Left renal pelvis (tissue), 4 donors: ENCODE results near the gene EFL1. TPM values are rescaled to one million over a fixed set of nuclear protein-coding genes. Genes with fewer than 3 reads are reported as not detected.

Experiments
- DNase-seq, 4 donors: peaks; one replicate each; pipeline ENCODE4 v3.0.0-alpha.2; 2013; ENCODE audit warnings: low read depth in 4 of 4, low spot score in 3 of 4
- polyA plus RNA-seq, 4 donors: library from polyadenylated mRNA; unstranded; fragments of 120-200 nt; gene quantifications; one replicate each; pipeline ENCODE4 v1.2.1, GENCODE V29; 2013; ENCODE audit not compliant: insufficient read length in 4 of 4

Gene EFL1
- polyA plus RNA-seq, 4 donors, result 12.6 to 25.0 (median 21.6) TPM

DNA sequence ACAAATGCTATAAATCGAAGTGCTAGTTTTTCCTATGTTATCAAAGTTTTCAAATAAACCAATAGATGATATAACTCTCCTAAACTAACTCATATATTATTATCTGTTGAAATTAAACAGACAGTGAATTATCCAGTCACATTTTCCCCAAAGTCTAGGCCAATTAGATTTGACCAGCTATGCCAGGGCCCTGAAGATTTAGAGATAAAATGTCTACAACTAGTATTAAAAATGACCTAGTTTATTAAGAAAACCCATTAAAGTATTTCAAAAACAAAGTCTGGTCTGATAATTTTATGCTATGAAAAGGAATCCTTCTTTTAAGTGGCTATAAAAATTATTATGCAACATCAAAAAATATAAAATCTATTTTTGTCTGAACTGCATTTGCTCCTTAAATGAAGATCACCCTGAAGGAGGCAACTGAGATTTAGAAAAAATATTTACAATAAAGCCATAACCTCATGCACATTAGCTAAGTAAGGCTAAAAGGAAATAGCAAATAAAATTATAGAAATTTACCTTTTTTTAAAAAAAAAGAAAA, 133.3 kb downstream of the EFL1 start:
- no peak for DNase-seq

DNA sequence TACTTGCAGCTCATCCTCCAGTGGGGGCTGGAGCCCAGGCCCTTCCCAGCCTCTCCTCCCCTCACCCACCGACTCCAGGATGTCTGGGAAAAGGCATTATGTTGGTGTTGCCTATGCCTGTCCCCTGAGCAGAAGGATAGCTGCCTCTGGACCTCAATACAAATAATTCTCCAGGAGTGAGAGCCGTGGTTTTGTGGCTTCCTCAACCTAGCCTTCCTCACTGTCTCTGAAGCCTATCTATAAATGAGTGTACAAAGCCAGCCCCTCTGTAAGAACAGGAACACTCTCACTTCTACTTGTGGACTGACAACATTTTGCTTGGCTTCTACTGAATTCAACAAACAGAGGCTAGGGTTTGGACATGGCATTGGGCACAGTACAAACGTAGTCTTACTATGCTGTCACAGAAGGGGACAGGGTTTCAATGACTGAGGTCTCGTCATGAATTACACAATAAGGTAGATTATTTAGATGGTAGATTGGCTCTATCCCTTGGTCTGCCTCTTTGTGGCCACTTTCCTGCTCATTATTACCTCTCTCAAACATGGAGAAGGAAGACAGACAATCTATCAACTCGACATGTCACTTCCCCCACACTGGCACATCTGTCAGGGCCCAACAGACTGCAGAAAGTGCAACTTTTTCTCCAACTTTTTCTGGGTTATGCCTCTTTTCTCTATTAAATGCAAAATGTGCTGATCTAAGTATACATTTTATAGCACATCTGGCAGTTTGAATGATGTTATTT, 134.0 kb downstream of the EFL1 start:
- no peak for DNase-seq

DNA sequence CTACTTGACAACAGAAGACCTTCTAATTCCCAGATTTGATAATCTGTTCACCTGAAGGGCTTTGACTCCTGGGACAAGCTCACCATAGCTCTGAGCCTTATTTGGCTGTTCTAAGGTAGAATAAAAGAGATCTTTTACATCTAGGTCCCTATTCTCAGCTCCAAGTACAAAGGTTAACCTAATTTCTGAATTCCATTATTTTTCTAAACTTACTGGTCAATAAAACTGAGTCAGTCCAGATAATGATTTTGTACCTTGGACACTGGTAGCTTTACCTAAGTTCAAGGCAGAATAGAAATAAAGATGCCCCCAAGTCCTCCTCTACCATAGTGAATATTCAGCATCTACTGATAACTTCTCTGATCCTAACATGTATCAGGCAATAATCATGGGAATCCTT, 135.0 kb downstream of the EFL1 start:
- no peak for DNase-seq

DNA sequence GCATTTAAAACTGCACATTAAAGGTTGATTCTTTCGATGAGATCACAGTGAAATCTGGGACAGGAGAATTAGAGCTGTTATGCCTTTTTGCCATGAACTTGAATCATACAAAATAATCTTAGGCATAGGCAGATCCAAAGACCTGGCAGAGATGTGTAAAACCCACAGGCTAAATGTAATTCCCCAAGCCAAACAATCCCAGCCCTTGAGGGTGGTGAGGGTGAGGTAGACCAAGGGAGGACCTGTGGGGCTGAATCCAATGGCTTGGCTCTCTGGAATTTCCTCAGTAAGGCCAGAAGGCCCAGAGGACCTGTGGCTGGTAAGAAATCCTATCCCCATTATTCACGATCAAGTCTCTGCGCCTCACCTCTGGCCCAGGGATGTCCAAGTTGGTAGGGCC, 136.2 kb downstream of the EFL1 start:
- no peak for DNase-seq

DNA sequence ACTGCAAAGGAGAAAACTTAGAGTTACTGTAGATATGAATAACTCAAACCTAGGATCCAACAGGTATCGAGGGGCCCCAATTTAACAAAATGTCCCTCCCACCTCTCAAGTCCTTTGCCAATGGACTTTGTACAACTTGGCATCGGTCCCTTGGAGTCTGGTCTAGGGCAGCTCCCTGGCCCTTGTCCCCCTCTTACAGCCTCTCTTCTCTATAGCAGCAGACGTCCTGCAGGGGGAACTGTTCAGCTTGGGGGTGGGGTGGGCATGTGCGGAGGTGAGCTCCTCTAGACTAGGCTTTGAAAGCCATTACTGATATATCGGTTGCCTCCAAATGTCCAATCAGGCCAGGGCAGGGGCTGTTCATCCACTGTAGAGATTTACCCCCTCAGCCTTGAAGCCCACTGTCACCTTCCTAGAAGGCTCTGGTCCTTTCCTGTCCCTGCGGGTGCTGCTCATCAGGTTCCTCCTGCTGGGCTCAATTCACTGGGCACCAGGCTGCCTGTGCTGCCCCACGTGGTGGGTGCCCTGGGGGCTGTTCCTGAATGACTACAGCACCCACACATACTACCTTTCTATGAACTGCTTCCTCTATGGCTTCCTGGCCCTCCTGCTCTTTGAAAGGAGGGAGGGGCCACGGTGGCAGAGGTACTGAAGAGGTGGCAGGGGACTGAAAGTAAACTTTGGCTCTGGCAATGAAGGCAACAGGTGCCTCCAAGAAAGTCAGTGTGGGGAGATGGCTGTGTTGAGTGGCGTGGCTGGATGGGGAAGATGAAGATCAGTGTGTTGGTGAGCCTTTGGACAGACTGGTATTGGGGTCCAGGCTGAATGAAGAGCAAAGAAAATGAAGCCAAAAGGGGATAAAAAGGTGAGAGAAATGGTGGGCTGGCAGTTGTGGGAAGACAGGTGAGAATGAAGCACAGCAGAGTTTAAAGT, 137.9 kb downstream of the EFL1 start:
- DNase-seq, result no peak

DNA sequence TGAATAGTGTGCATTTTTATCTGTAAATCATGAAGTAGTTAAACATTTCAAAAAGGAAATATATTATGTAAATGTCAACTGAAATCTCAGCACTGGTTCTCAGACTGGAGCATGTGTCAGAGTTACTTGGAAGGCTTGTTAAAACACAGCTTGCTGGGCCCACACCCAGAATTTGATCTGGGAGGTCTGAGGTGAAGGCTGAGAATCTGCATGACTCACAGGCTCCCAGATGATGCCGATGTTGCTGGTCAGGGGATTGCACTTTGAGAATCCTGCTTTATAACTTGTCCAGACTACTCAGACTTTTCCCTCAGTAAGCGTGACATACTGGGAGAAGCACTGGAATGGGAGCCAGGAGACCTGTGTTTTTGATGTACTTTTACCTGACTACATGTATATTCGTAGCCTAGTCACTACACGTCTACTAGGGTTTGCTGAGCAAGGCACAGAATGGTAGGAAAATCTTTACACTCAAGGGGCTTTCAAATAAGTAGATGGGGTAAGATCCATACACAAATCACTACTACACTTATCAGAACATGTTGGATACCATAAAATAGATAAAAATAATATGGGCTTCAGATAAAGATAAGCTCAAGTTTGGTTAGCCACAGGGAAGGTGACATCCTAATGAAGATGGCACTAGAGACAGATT, 139.7 kb downstream of the EFL1 start:
- no peak for DNase-seq

DNA sequence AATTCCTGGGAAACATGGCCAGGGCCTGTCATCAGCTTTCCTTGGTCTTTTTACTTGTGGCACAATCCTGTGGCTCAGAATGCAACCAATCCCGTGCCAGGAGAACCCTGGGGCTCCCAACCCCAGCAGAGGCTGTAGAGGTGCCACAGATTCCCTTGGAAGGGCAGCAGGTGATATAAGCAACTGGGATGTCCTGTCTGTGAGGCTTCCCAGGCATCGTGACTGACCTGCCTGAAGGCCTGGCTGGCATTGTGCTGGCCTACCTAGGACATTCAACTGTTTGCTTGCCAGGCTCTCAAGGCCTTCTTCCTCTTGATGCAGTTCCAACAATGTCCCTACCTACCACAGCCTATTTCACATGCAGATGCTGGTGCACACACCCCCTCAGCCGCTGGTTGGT, 144.5 kb downstream of the EFL1 start:
- no peak for DNase-seq

DNA sequence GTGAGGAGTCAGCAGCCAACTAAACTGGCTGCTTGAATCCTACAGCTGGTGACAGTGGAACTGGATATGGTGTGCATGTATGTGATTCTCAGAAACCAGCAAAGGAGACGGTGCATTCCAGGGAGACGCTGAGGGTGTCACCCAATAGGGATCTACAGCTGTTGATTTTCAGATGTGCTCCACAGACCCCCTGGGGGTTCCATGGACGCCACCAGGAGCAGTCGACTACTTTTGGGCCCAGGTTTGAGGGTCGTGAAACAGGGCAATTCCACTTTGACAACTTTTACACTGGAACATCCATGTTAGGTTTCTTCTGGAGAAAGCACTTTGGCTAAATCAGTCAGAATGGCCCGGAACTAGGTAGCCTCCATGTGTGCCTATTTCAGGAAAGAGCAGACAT, 145.2 kb downstream of the EFL1 start:
- no peak for DNase-seq

DNA sequence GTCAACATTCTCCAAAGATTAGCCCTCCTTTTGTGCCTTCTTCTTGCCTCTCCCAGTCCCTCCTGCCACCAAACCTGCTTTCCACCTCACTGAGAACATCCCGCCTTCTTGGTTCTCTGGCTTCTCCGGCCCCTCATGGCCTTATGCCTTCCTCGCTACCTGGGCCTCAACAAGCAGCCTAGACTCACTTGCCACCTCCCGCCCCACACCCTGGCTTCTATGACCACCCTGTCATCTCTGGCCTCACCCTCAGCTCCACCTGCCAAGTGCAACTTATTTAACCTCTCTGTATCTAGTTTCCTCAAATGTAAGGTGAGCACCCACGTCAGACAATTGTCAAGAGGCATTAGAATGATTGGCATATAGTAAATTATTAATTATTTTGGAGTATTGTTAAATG, 147.9 kb downstream of the EFL1 start:
- no peak for DNase-seq

DNA sequence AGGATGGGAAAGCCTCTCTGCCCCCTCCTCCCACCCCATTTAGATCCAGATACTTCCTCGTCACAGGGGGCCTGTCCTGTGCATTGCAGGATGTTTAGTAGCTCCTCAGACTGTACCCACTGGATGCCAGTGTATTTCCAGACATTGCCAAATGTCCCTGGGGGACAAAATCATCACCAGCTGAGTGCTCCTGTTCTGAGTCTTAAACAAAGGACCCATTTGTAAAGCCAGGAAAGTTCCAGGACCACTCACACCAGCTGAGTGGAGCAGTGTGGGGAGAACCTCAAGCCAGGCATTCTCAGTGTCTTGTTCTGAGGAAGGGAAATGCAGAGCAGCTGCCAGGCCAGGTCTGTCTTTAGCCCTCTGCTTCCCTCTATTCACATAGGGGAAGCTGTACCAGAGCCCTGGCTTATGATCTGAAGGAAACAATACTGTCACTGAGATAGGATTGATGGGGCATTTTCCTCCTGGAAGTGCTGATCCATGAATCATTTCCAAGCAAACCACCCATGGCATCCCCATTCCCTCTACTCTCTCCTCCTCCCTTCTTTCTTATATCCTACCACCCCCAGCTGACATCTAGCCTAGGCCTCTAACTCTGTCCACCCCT, 149.3 kb downstream of the EFL1 start:
- DNase-seq, result no peak

DNA sequence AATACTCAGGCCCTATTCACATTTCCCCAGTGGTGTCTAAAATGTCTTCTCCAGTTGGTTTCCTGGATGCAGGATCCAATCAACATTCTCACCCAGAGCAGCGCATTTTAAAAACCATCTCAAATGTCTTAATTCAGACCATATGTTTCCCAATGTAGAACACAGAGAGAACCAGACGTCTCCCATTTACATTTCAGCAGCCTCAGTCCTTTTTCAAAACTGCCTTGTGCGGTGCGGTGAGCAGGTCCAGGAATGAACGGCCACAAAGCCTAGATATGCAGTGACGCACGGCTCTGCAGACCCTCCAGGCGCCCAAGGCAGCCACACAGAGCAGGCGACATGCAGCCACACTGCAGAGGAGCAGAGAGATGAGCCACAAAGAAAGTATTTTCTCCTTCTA, 150.6 kb downstream of the EFL1 start:
- DNase-seq, result no peak

DNA sequence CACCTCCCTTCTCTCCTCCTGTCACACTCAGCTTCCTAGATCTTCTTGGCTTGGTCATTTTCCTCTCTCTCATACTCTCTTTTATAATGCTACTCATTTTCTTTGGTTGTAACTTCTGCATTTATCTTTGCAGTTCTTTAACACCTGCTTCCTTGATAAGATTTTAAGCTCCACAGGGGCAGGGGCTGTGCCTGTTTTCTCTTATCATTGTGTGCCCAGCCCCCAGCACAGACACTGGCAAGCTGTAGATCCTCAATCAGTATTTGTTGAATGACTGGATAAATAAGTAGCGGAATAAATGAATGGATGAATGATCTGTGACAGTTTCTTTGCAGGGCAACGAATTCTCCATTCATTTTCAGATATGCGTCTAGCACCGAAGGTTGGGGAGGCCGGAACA, 152.4 kb downstream of the EFL1 start:
- no peak for DNase-seq

DNA sequence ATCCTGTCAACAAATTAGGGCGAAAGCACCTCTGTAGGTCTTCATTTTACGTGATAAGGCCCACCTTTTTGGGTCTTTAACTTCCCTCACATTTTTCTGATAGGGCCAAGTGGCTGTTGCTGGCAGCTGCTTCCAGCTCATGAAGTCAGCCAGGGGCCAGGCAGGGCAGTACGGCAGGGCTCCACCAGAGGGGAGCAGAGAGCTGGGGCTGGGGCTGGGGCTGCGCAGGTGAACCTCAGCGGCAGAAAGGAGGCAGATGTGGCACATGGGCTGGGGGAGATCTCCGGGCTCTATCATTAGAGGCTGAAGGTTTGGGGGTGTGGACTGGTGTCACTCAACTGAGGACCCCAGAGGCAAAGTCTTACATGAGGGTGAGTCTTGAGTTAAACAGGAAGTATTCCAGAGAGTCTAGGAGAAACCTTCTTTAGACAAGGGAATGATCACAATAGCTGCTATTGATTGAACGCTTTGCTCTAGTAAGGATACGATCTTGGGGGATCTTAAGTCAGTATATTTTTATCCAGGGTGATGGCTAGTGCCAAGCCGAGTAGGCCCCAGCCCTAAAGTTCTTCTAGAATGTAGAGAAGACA, 153.9 kb downstream of the EFL1 start:
- no peak for DNase-seq

DNA sequence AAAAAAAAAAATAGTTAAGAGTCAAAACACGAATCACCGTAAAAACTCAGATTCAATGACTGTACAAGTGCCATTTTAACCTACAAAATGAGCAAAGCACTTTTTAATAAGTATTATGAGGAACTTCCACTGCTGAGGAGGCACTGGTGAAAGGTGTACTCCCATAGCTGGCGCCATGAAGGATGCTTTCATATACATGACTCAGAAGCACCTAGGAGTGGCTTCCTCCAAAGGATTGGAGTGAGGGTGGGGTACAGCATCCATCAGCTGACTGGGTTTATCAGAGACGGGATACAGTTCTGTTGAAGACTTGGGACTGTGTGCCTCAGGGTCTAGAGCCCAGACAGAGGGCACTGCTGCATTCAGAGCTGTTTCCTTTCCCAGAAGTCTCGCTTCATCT, 155.9 kb downstream of the EFL1 start:
- DNase-seq, result no peak

DNA sequence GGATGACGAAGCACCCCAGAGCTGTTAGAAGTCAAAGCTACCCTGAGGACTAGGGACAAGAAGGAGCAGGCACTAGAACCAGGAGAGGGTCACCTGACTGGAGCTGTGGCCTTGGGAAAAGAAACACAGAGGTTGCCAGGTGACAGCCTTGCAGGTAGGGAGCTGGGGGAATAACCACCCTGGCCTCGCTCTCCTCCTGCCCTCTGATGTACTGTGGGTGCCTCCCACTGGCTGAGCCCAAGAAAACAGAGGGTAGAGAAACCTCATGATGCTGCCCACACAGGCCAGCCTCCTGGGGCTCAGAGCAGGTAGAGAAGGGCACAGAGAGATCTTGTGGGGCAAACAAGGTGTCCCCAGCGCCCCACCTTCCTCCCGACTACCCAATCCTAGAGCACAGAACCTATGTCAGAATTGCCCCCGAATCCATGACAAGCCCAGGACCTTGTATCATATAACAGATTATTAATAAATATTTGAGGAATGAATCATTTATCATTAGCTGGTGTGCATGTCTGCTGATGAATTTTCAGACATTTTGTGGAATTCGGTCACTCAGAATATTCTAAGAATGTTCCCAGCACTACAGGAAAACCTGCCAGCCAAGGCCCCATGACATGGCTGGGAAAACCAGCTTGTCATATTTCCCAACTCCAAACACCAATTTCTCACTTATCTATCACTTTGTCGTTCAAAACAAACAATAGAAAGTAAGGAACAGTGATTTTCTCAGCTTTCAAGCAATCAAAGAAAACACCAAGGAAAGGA, 156.9 kb downstream of the EFL1 start:
- DNase-seq, result no peak

DNA sequence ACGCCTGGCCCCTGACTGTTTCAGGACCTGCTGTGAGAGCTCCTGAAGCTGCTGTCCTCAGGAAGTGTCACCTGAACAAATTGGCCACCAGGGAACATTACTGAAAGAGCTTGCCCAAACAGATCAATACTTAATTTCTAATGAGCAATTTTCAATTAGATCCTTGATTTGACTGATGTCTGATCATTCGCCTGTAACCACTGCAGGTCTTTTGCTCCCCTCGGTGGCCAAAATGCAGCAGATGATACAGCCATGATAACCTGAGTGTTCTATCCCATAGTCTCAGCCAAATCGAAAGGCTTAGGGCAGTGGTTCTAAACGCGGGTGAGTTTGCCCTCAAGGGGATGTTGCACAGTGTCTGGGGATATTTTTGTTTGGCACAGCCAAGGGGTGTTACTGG, 159.1 kb downstream of the EFL1 start:
- DNase-seq, result no peak

DNA sequence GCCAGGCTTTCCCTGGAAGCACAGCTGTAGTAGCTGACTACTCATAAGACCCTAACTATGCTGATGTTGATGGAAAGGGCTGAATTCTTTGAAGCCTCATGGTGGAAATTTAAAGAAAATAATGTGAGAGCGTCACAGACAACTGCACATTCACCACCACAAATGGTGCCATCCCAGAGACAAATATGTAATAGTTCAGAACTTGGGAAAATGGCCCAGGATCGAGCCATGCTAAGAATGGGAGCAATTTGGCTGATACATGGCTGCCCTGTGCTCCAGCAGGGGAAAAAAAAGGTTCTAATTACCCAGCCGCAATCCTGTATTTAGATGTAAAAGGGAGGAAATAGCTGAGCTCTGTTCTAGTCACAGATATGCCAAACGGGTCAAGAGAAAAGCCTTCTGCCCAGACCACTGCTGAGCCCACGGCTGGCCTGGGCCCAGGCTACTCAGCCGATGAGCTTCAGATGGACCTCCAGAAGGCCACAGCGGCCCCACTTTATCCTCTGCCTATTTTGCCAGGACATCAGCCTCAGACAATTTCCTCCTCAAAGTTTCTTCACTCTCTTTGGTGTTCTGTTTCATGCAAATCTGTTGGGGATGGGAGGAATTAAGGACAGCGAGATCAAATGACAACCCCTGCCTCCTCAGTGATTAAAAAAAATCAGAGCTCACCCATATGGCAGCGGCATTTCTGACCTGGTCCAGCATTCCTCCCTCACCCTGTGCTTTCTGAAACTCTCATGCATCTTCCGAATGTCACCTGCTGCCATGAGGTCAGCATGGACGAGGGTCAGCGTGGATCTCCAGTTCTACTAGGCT, 162.2 kb downstream of the EFL1 start:
- DNase-seq, result peak in 1 of 4 donors; percentile 46

DNA sequence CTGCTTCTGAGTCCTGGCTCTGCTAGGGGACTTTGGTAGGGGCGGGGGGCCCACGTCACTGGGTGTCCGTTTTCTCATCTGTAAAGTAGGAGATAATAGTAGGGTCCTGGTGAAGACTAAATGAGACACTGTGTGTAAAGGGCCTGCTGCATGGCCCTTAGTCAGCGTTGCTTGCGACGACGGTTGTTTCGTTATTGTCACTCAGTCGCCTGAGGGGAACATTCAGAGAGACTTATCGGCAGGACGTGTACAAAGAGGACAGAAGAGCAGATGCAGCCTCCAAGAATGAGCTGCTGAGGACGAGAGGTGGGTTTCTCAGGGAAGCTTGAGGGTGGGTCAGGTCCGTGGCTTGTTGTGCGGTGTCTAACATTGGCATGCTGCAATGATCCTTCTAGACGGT, 163.9 kb downstream of the EFL1 start:
- DNase-seq, result no peak

DNA sequence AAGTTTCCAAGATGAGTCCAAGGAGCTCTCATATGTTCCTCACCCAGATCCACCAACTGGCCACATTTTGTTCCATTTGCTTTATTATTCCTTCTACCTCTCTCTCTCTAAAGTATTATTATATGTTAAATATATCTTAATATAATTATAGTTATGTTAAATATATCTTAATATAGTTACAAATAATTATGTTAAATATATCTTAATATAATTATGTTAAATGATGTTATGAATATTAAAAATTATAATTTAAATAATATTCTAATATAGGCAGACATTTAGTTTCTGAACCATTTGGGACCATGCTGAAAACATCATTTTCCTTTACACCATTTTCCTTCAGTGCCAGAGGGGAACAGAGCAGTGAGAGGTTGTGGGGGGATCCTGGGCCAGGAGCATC, 166.7 kb downstream of the EFL1 start:
- no peak for DNase-seq
